Neural progenitor cell (in vitro differentiated cells): ENCODE measurements around the gene KLHL8.

Experiments
- EZH2 ChIP-seq: fragments of 200-600 bp; sonication (generic); IDR thresholded peaks from 2 replicates; pipeline ENCODE4 v1.6.1; 2017; ENCODE audit warnings: antibody characterized with exemption, mild to moderate bottlenecking, moderate library complexity
- TF ChIP-seq, protein P1 (sequence below): fragments of 200-600 bp; sonication (generic); IDR thresholded peaks from 2 replicates; pipeline ENCODE4 v1.5.1; 2017; ENCODE audit warnings: antibody characterized with exemption, mild to moderate bottlenecking

GRCh38 chr4:87250294-87250693, 29.9 kb upstream of the KLHL8 start:
- TF ChIP-seq, protein P1, sequence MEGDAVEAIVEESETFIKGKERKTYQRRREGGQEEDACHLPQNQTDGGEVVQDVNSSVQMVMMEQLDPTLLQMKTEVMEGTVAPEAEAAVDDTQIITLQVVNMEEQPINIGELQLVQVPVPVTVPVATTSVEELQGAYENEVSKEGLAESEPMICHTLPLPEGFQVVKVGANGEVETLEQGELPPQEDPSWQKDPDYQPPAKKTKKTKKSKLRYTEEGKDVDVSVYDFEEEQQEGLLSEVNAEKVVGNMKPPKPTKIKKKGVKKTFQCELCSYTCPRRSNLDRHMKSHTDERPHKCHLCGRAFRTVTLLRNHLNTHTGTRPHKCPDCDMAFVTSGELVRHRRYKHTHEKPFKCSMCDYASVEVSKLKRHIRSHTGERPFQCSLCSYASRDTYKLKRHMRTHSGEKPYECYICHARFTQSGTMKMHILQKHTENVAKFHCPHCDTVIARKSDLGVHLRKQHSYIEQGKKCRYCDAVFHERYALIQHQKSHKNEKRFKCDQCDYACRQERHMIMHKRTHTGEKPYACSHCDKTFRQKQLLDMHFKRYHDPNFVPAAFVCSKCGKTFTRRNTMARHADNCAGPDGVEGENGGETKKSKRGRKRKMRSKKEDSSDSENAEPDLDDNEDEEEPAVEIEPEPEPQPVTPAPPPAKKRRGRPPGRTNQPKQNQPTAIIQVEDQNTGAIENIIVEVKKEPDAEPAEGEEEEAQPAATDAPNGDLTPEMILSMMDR = no peak
- TF ChIP-seq EZH2 = no peak
